Kidney (tissue), 14 donors: Measurements from ENCODE around the gene ASTN2. TPM values are rescaled to one million over a fixed set of nuclear protein-coding genes. Genes with fewer than 3 reads are reported as not detected.

Experiments
- DNase-seq, 5 donors: peaks; one replicate each; pipeline ENCODE4 v3.0.0-alpha.2; 2013 to 2020
- FAIRE-seq: peaks from 2 replicates; lab custom pipeline; 2012; peaks lifted over from hg19 to GRCh38; lab: Jason Lieb, UNC
- H3K27ac ChIP-seq, 2 donors: one replicate each; pipeline ENCODE4 v1.7.0; 2013; ENCODE audit warnings: low read depth in 2 of 2, low read length in 2 of 2, inconsistent platforms in 1 of 2
- H3K27me3 ChIP-seq: one replicate; pipeline ENCODE4 v1.7.1; 2013; ENCODE audit warnings: low read length, inconsistent platforms; ENCODE audit not compliant: control insufficient read depth, insufficient read depth
- H3K36me3 ChIP-seq, 3 donors: one replicate each; pipeline versions ENCODE4 v1.7.0 to v1.7.1; 2013; ENCODE audit warnings: low read length in 3 of 3, control low read depth in 1 of 3, inconsistent platforms in 1 of 3; ENCODE audit not compliant: insufficient read depth in 3 of 3, control insufficient read depth in 2 of 3
- H3K4me1 ChIP-seq, 3 donors: one replicate each; pipeline versions ENCODE4 v1.7.0 to v1.7.1; 2013; ENCODE audit warnings: low read length in 3 of 3, inconsistent platforms in 1 of 3, low read depth in 1 of 3; ENCODE audit not compliant: control insufficient read depth in 2 of 3, insufficient read depth in 2 of 3
- H3K4me3 ChIP-seq, 3 donors: one replicate each; pipeline versions ENCODE4 v1.7.0 to v1.8.1; 2013; ENCODE audit warnings: low read length in 3 of 3, control low read depth in 1 of 3, inconsistent platforms in 1 of 3
- H3K9ac ChIP-seq, 3 donors: one replicate each; pipeline versions ENCODE4 v1.7.0 to v1.7.1; 2013; ENCODE audit warnings: low read length in 3 of 3, control low read depth in 1 of 3, inconsistent platforms in 1 of 3
- H3K9me3 ChIP-seq, 3 donors: one replicate each; pipeline versions ENCODE4 v1.7.0 to v1.7.1; 2013; ENCODE audit warnings: low read length in 3 of 3, control low read depth in 1 of 3, inconsistent platforms in 1 of 3; ENCODE audit not compliant: control insufficient read depth in 2 of 3, insufficient read depth in 1 of 3
- CTCF ChIP-seq: IDR thresholded peaks from 3 replicates; pipeline ENCODE4 v1.5.1; 2012; ENCODE audit warnings: mild to moderate bottlenecking, moderate library complexity, borderline replicate concordance; ENCODE audit not compliant: insufficient read depth; ENCODE audit errors: extremely low read depth
- intact Hi-C: fragments of 100-400 bp; cut with DNase I; formaldehyde crosslinking; loops from one replicate; pipeline ENCODE4 v1.11.1; 2022
- polyA plus RNA-seq: library from polyadenylated mRNA; stranded (reverse); fragments of 350-450 nt; fragmentation: Illumina TruSeq; extraction: RNeasy Lipid Tissue Mini Kit (QIAGEN cat#74804); gene quantifications from one replicate; pipeline ENCODE4 v1.2.3, GENCODE V29; 2014; ENCODE audit warnings: low read depth, low replicate concordance; ENCODE audit not compliant: insufficient read depth
- total RNA-seq: library from RNA; stranded (reverse); fragmentation: NEBNext Ultra II Directional; extraction: Animal tissue kit (Norgen Biotek cat#: 25700); gene quantifications from one replicate; pipeline ENCODE4 v1.2.1, GENCODE V29; 2021
- donor health status: control.
- donor health status: control.
- donor health status: control.
- donor health status: control.
- donor health status: control.
- donor health status: DM: yes; HTN: yes; CAD: no.
- donor health status: Normal renal cell carcinoma (clear cell type).

ASTN2 gene
- total and polyA plus RNA-seq, 2 donors from 2014 or later = 7.6 to 11.5 TPM

GRCh38 chr9:116627433-116627832, 787.4 kb downstream of the ASTN2 start:
- Histone ChIP-seq H3K36me3 (no peaks in the 10 kb centered on the region), H3K4me1 (peaks cover 0 to 2% (median 0%) of the 10 kb centered on the region in 3 donors), H3K9me3 (no peaks in the 10 kb centered on the region), H3K27ac (no peak overlapping the region), H3K4me3 (no peak overlapping the region), H3K9ac (no peak overlapping the region), H3K27me3 (no peaks in the 10 kb centered on the region)
- intact Hi-C loops = no loop called here
- no peak for TF ChIP-seq CTCF
- no peak for FAIRE-seq
- no peak for DNase-seq

GRCh38 chr9:116626762-116627161, 788.1 kb downstream of the ASTN2 start:
- H3K9ac ChIP-seq = no peak overlapping the region
- H3K36me3 ChIP-seq = no peaks in the 10 kb centered on the region
- no peaks in the 10 kb centered on the region for H3K27me3 ChIP-seq
- FAIRE-seq = no peak
- TF ChIP-seq CTCF = no peak
- H3K4me3 ChIP-seq = no peak overlapping the region
- intact Hi-C loops = no loop called here
- H3K27ac ChIP-seq = no peak overlapping the region
- no peak for DNase-seq
- H3K9me3 ChIP-seq = no peaks in the 10 kb centered on the region
- H3K4me1 ChIP-seq = peaks cover 0 to 2% (median 0%) of the 10 kb centered on the region in 3 donors

- no peak overlapping the region for H3K9ac ChIP-seq
- no peaks in the 10 kb centered on the region for H3K36me3 ChIP-seq
- intact Hi-C loops = no loop called here
- no peak overlapping the region for H3K4me3 ChIP-seq
- DNase-seq (no peak), FAIRE-seq (no peak)
- no peaks in the 10 kb centered on the region for H3K27me3 ChIP-seq
- TF ChIP-seq CTCF = no peak
- no peaks in the 10 kb centered on the region for H3K9me3 ChIP-seq
- no peak overlapping the region for H3K27ac ChIP-seq
- H3K4me1 ChIP-seq = peaks cover 0 to 2% (median 0%) of the 10 kb centered on the region in 3 donors
Measured at GRCh38 chr9:116623715-116624114, 791.1 kb downstream of the ASTN2 start.

- H3K9me3 ChIP-seq = no peaks in the 10 kb centered on the region
- H3K9ac ChIP-seq = no peak overlapping the region
- no peaks in the 10 kb centered on the region for H3K27me3 ChIP-seq
- DNase-seq (no peak), FAIRE-seq (no peak)
- no peak overlapping the region for H3K4me3 ChIP-seq
- no peaks in the 10 kb centered on the region for H3K4me1 ChIP-seq
- intact Hi-C loops = no loop called here
- peaks cover 0 to 8% (median 3%) of the 10 kb centered on the region in 3 donors for H3K36me3 ChIP-seq
- H3K27ac ChIP-seq = no peak overlapping the region
- no peak for TF ChIP-seq CTCF
Measured at GRCh38 chr9:116617389-116617788, 797.5 kb downstream of the ASTN2 start.
